HEK293T (cell line): ENCODE results near the gene CFAP410.

Experiments
- CTCF ChIA-PET: fragments of 350-600 bp; formaldehyde crosslinking; extraction: SDS; loops from one replicate; lab custom pipeline; 2021; ENCODE audit warnings: antibody characterized with exemption, inconsistent platforms; lab: Yijun Ruan, JAX
- POLR2A ChIA-PET: fragments of 350-600 bp; formaldehyde crosslinking; extraction: SDS; loops from one replicate; lab custom pipeline; 2020; ENCODE audit warnings: antibody characterized with exemption, inconsistent platforms; lab: Yijun Ruan, JAX
- DNase-seq: peaks from one replicate; pipeline ENCODE4 v3.0.0; 2012; ENCODE audit warnings: mixed read lengths; ENCODE audit errors: extremely low spot score
- ARNT ChIP-seq: fragments of 450-650 bp; IDR thresholded peaks from 2 replicates; pipeline ENCODE4 v1.6.1; 2017; ENCODE audit warnings: mild to moderate bottlenecking
- BHLHE40 ChIP-seq: fragments of 450-650 bp; IDR thresholded peaks from 2 replicates; pipeline ENCODE4 v1.6.1; 2016; ENCODE audit warnings: mild to moderate bottlenecking, moderate library complexity, borderline replicate concordance
- CTBP1 ChIP-seq: fragments of 450-650 bp; IDR thresholded peaks from 2 replicates; pipeline ENCODE4 v1.6.1; 2016; ENCODE audit warnings: borderline replicate concordance
- ELF4 ChIP-seq: fragments of 450-650 bp; IDR thresholded peaks from 2 replicates; pipeline ENCODE4 v1.6.1; 2017; ENCODE audit warnings: antibody characterized with exemption
- FOXA1 ChIP-seq: fragments of 450-650 bp; IDR thresholded peaks from 2 replicates; pipeline ENCODE4 v1.6.1; 2016; ENCODE audit warnings: mild to moderate bottlenecking
- FOXK2 ChIP-seq: fragments of 450-650 bp; IDR thresholded peaks from 2 replicates; pipeline ENCODE4 v1.6.1; 2016; ENCODE audit warnings: mild to moderate bottlenecking
- FOXM1 ChIP-seq: fragments of 450-650 bp; IDR thresholded peaks from 2 replicates; pipeline ENCODE4 v1.6.1; 2017; ENCODE audit warnings: mild to moderate bottlenecking, borderline replicate concordance
- HDGF ChIP-seq: fragments of 450-650 bp; IDR thresholded peaks from 2 replicates; pipeline ENCODE4 v1.6.1; 2017; ENCODE audit warnings: antibody characterized with exemption, borderline replicate concordance
- L3MBTL2 ChIP-seq: fragments of 450-650 bp; conservative IDR thresholded peaks from 2 replicates; pipeline ENCODE4 v1.6.1; 2016; ENCODE audit warnings: mild to moderate bottlenecking
- LEF1 ChIP-seq: fragments of 450-650 bp; IDR thresholded peaks from 2 replicates; pipeline ENCODE4 v1.6.1; 2017; ENCODE audit warnings: mild to moderate bottlenecking, borderline replicate concordance
- NFRKB ChIP-seq: fragments of 450-650 bp; IDR thresholded peaks from 2 replicates; pipeline ENCODE4 v1.6.1; 2016; ENCODE audit warnings: mild to moderate bottlenecking, moderate library complexity
- PKNOX1 ChIP-seq: fragments of 450-650 bp; IDR thresholded peaks from 2 replicates; pipeline ENCODE4 v1.6.1; 2016
- SP1 ChIP-seq: fragments of 450-650 bp; IDR thresholded peaks from 2 replicates; pipeline ENCODE4 v1.6.1; 2017
- SUZ12 ChIP-seq: fragments of 450-650 bp; IDR thresholded peaks from 2 replicates; pipeline ENCODE4 v1.6.1; 2016; ENCODE audit warnings: mild to moderate bottlenecking
- TARDBP ChIP-seq: fragments of 450-650 bp; IDR thresholded peaks from 2 replicates; pipeline ENCODE4 v1.6.1; 2016
- ZNF384 ChIP-seq: fragments of 450-650 bp; IDR thresholded peaks from 2 replicates; pipeline ENCODE4 v1.6.1; 2016

The CFAP410 gene

GRCh38 chr21:44318489-44319285 lies 20.5 kb downstream of the CFAP410 start:
- DNase-seq: no peak
- ChIA-PET POLR2A (interaction anchor here (1.1 kb wide), 1 partner anchor 20 kb away, joined by 3 read pairs; no protein-coding TSS in a partner anchor), CTCF (no interaction called here)
- TF ChIP-seq HDGF (no peak), L3MBTL2 (no peak), BHLHE40 (no peak), FOXK2 (no peak), ARNT (no peak), FOXA1 (no peak), LEF1 (no peak), CTBP1 (no peak), SP1 (no peak), ZNF384 (no peak), ELF4 (no peak), NFRKB (no peak), PKNOX1 (no peak), TARDBP (no peak), FOXM1 (no peak), SUZ12 (no peak)

DNA sequence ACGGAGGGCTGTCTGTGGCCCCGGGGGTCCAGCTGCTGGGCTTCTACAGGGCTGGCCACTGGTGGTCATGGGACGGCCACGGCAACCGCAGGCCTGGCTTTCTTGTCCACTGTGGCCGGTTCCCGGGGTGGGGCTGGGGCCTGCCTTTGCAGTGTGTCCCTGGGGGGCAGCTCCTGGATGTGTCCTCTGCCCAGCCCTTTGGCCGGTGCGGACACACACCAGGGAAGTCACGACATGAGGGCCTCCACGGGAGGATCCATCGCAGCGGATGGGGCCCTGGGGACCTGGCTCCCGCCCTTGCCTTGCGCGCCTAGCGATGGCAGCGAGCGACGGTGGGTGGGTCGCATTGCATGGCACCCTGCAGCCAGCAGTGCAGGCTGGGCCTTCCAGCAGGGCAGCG lies 21.3 kb downstream of the CFAP410 start:
- TF ChIP-seq L3MBTL2 (no peak), ELF4 (no peak), CTBP1 (no peak), FOXA1 (no peak), HDGF (no peak), FOXK2 (no peak), TARDBP (no peak), SP1 (no peak), NFRKB (no peak), LEF1 (no peak), ARNT (no peak), ZNF384 (no peak), SUZ12 (no peak), BHLHE40 (no peak), FOXM1 (no peak), PKNOX1 (no peak)
- ChIA-PET POLR2A (interaction anchor here (1.1 kb wide), 1 partner anchor 21 kb away, joined by 3 read pairs; no protein-coding TSS in a partner anchor), CTCF (no interaction called here)
- no peak for DNase-seq

- POLR2A ChIA-PET: no interaction called here
- TF ChIP-seq HDGF (no peak), NFRKB (no peak), TARDBP (no peak), SUZ12 (no peak), LEF1 (no peak), L3MBTL2 (no peak), BHLHE40 (no peak), CTBP1 (no peak), FOXM1 (no peak), ELF4 (no peak), SP1 (no peak), FOXA1 (no peak), FOXK2 (no peak), ARNT (no peak), ZNF384 (no peak), PKNOX1 (no peak)
- no peak for DNase-seq
- CTCF ChIA-PET: no interaction called here
These were observed 21.9 kb downstream of the CFAP410 start for GRCh38 chr21:44317241-44317782.

DNA sequence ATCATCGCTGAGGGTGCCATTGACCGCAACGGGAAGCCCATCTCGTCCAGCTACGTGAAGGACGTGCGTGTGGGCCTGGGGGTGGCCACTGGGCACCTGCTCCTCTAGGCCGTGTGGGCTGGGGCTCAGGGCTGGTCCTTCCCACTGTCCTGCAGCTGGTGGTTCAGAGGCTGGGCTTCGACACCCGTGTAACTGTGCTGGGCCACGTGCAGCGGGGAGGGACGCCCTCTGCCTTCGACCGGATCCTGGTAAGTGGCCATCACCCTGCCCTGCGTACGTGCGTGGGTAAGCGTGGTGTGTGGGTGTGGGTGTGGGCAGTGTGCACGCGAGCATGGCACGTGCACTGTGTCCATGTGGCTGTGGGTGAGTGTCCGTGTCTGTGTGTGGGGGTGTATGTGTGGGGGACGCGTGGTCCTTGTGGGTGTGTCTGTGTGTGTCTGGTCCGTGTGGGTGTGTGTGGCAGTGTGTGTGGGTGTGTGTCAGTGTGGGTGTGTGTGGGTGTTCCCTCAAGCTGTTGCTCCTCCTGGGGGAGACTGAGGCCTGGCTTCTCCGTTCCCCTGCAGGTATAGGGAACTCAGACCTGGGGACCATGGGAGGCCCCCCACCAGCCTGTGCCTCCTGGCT lies 22.8 kb downstream of the CFAP410 start:
- ChIA-PET CTCF (no interaction called here), POLR2A (no interaction called here)
- TF ChIP-seq SUZ12: no peak
- TF ChIP-seq ELF4: no peak
- TF ChIP-seq NFRKB: no peak
- no peak for TF ChIP-seq ARNT
- TF ChIP-seq FOXA1: no peak
- no peak for TF ChIP-seq SP1
- TF ChIP-seq L3MBTL2: no peak
- TF ChIP-seq PKNOX1: no peak
- TF ChIP-seq CTBP1: no peak
- no peak for TF ChIP-seq HDGF
- TF ChIP-seq BHLHE40: no peak
- TF ChIP-seq FOXK2: no peak
- TF ChIP-seq ZNF384: no peak
- no peak for TF ChIP-seq FOXM1
- TF ChIP-seq TARDBP: no peak
- no peak for TF ChIP-seq LEF1
- no peak for DNase-seq
